ENCODE results near the gene KHDC3L.

KHDC3L gene

GRCh38 chr6:73349311-73349710, 13.1 kb upstream of the KHDC3L start:
- Histone ChIP-seq H3K9ac (ENCODE audit: low read length) (no peak overlapping the region), H3K9me3 (ENCODE audit: control insufficient read depth, low read length) (no peaks in the 10 kb centered on the region), H3K4me1 (ENCODE audit: control insufficient read depth, insufficient read depth, low read length) (no peaks in the 10 kb centered on the region), H3K36me3 (ENCODE audit: control insufficient read depth, insufficient read depth, low read length) (no peaks in the 10 kb centered on the region), H3K4me3 (ENCODE audit: low read length) (no peak overlapping the region), H3K27me3 (ENCODE audit: control insufficient read depth, insufficient read depth, low read length) (peaks cover 17% of the 10 kb centered on the region)

- Histone ChIP-seq H3K9me3 (ENCODE audit: control insufficient read depth, low read length) (no peaks in the 10 kb centered on the region), H3K9ac (ENCODE audit: low read length) (no peak within 1 kb of the TSS), H3K4me3 (ENCODE audit: low read length) (no peak within 1 kb of the TSS), H3K27me3 (ENCODE audit: control insufficient read depth, insufficient read depth, low read length) (peaks cover 16% of the 10 kb centered on the region), H3K4me1 (ENCODE audit: control insufficient read depth, insufficient read depth, low read length) (no peaks in the 10 kb centered on the region), H3K36me3 (ENCODE audit: control insufficient read depth, insufficient read depth, low read length) (no peaks in the 10 kb centered on the region)
Measured at GRCh38 chr6:73353636-73354593, 8.5 kb upstream of the KHDC3L start, which contains the start of gene DPPA5. DPPA5 (minus strand) TSS chr6:73354276; CDS start chr6:73354225, 51 bp downstream.

GRCh38 chr6:73362869-73363536, 545 bp downstream of the KHDC3L start:
- H3K36me3 ChIP-seq (ENCODE audit: control insufficient read depth, insufficient read depth, low read length) = no peaks in the 10 kb centered on the region
- H3K9me3 ChIP-seq (ENCODE audit: control insufficient read depth, low read length) = no peaks in the 10 kb centered on the region
- no peaks in the 10 kb centered on the region for H3K4me1 ChIP-seq (ENCODE audit: control insufficient read depth, insufficient read depth, low read length)
- H3K4me3 ChIP-seq (ENCODE audit: low read length) = no peak overlapping the region
- H3K27me3 ChIP-seq (ENCODE audit: control insufficient read depth, insufficient read depth, low read length) = no peaks in the 10 kb centered on the region
- H3K9ac ChIP-seq (ENCODE audit: low read length) = no peak overlapping the region

- no peak overlapping the region for H3K4me3 ChIP-seq (ENCODE audit: low read length)
- H3K36me3 ChIP-seq (ENCODE audit: control insufficient read depth, insufficient read depth, low read length) = no peaks in the 10 kb centered on the region
Measured at GRCh38 chr6:73363537-73363875, 1.0 kb downstream of the KHDC3L start.

GRCh38 chr6:73364121-73364520, 1.7 kb downstream of the KHDC3L start:
- no peaks in the 10 kb centered on the region for H3K36me3 ChIP-seq (ENCODE audit: control insufficient read depth, insufficient read depth, low read length)
- no peaks in the 10 kb centered on the region for H3K9me3 ChIP-seq (ENCODE audit: control insufficient read depth, low read length)
- no peaks in the 10 kb centered on the region for H3K27me3 ChIP-seq (ENCODE audit: control insufficient read depth, insufficient read depth, low read length)
- no peak overlapping the region for H3K9ac ChIP-seq (ENCODE audit: low read length)
- H3K4me3 ChIP-seq (ENCODE audit: low read length) = no peak overlapping the region
- H3K4me1 ChIP-seq (ENCODE audit: control insufficient read depth, insufficient read depth, low read length) = no peaks in the 10 kb centered on the region

More at GRCh38 chr6:73363537-73363875, 1.0 kb downstream of the KHDC3L start:
- Histone ChIP-seq H3K9ac (ENCODE audit: low read length) (no peak overlapping the region), H3K4me1 (ENCODE audit: control insufficient read depth, insufficient read depth, low read length) (no peaks in the 10 kb centered on the region), H3K9me3 (ENCODE audit: control insufficient read depth, low read length) (no peaks in the 10 kb centered on the region), H3K27me3 (ENCODE audit: control insufficient read depth, insufficient read depth, low read length) (no peaks in the 10 kb centered on the region)

GRCh38 chr6:73364549-73364948, 2.1 kb downstream of the KHDC3L start:
- no peaks in the 10 kb centered on the region for H3K4me1 ChIP-seq (ENCODE audit: control insufficient read depth, insufficient read depth, low read length)
- H3K9me3 ChIP-seq (ENCODE audit: control insufficient read depth, low read length) = no peaks in the 10 kb centered on the region
- H3K4me3 ChIP-seq (ENCODE audit: low read length) = no peak overlapping the region
- H3K36me3 ChIP-seq (ENCODE audit: control insufficient read depth, insufficient read depth, low read length) = no peaks in the 10 kb centered on the region
- H3K27me3 ChIP-seq (ENCODE audit: control insufficient read depth, insufficient read depth, low read length) = no peaks in the 10 kb centered on the region
- H3K9ac ChIP-seq (ENCODE audit: low read length) = no peak overlapping the region

- H3K9ac ChIP-seq (ENCODE audit: low read length) = no peak overlapping the region
- H3K4me1 ChIP-seq (ENCODE audit: control insufficient read depth, insufficient read depth, low read length) = no peaks in the 10 kb centered on the region
- H3K4me3 ChIP-seq (ENCODE audit: low read length) = no peak overlapping the region
- H3K36me3 ChIP-seq (ENCODE audit: control insufficient read depth, insufficient read depth, low read length) = no peaks in the 10 kb centered on the region
- no peaks in the 10 kb centered on the region for H3K9me3 ChIP-seq (ENCODE audit: control insufficient read depth, low read length)
- H3K27me3 ChIP-seq (ENCODE audit: control insufficient read depth, insufficient read depth, low read length) = no peaks in the 10 kb centered on the region
Measured at GRCh38 chr6:73367761-73368355, 5.4 kb downstream of the KHDC3L start.

- H3K9me3 ChIP-seq (ENCODE audit: control insufficient read depth, low read length) = no peaks in the 10 kb centered on the region
- H3K36me3 ChIP-seq (ENCODE audit: control insufficient read depth, insufficient read depth, low read length) = no peaks in the 10 kb centered on the region
- no peaks in the 10 kb centered on the region for H3K27me3 ChIP-seq (ENCODE audit: control insufficient read depth, insufficient read depth, low read length)
- no peaks in the 10 kb centered on the region for H3K4me1 ChIP-seq (ENCODE audit: control insufficient read depth, insufficient read depth, low read length)
- no peak overlapping the region for H3K9ac ChIP-seq (ENCODE audit: low read length)
- H3K4me3 ChIP-seq (ENCODE audit: low read length) = no peak overlapping the region
Measured at GRCh38 chr6:73368675-73369074, 6.2 kb downstream of the KHDC3L start.

GRCh38 chr6:73369157-73369556, 6.7 kb downstream of the KHDC3L start:
- no peaks in the 10 kb centered on the region for H3K4me1 ChIP-seq (ENCODE audit: control insufficient read depth, insufficient read depth, low read length)
- H3K9ac ChIP-seq (ENCODE audit: low read length) = no peak overlapping the region
- H3K4me3 ChIP-seq (ENCODE audit: low read length) = no peak overlapping the region
- H3K36me3 ChIP-seq (ENCODE audit: control insufficient read depth, insufficient read depth, low read length) = no peaks in the 10 kb centered on the region
- H3K9me3 ChIP-seq (ENCODE audit: control insufficient read depth, low read length) = no peaks in the 10 kb centered on the region
- H3K27me3 ChIP-seq (ENCODE audit: control insufficient read depth, insufficient read depth, low read length) = no peaks in the 10 kb centered on the region

GRCh38 chr6:73369563-73369962, 7.1 kb downstream of the KHDC3L start, which contains the start of gene OOEP:
OOEP (minus strand) TSS chr6:73369897; CDS start chr6:73369792, 105 bp downstream.
- Histone ChIP-seq H3K4me1 (ENCODE audit: control insufficient read depth, insufficient read depth, low read length) (no peaks in the 10 kb centered on the region), H3K9me3 (ENCODE audit: control insufficient read depth, low read length) (no peaks in the 10 kb centered on the region), H3K4me3 (ENCODE audit: low read length) (no peak within 1 kb of the TSS), H3K9ac (ENCODE audit: low read length) (no peak within 1 kb of the TSS), H3K36me3 (ENCODE audit: control insufficient read depth, insufficient read depth, low read length) (no peaks in the 10 kb centered on the region), H3K27me3 (ENCODE audit: control insufficient read depth, insufficient read depth, low read length) (no peaks in the 10 kb centered on the region)

- no peak overlapping the region for H3K4me3 ChIP-seq (ENCODE audit: low read length)
- H3K4me1 ChIP-seq (ENCODE audit: control insufficient read depth, insufficient read depth, low read length) = no peaks in the 10 kb centered on the region
- H3K36me3 ChIP-seq (ENCODE audit: control insufficient read depth, insufficient read depth, low read length) = no peaks in the 10 kb centered on the region
- no peak overlapping the region for H3K9ac ChIP-seq (ENCODE audit: low read length)
- H3K27me3 ChIP-seq (ENCODE audit: control insufficient read depth, insufficient read depth, low read length) = no peaks in the 10 kb centered on the region
- no peaks in the 10 kb centered on the region for H3K9me3 ChIP-seq (ENCODE audit: control insufficient read depth, low read length)
Measured at GRCh38 chr6:73371984-73372383, 9.5 kb downstream of the KHDC3L start.

- Histone ChIP-seq H3K4me1 (ENCODE audit: control insufficient read depth, insufficient read depth, low read length) (no peaks in the 10 kb centered on the region), H3K27me3 (ENCODE audit: control insufficient read depth, insufficient read depth, low read length) (no peaks in the 10 kb centered on the region), H3K9me3 (ENCODE audit: control insufficient read depth, low read length) (no peaks in the 10 kb centered on the region), H3K4me3 (ENCODE audit: low read length) (no peak overlapping the region), H3K36me3 (ENCODE audit: control insufficient read depth, insufficient read depth, low read length) (no peaks in the 10 kb centered on the region), H3K9ac (ENCODE audit: low read length) (no peak overlapping the region)
Measured at GRCh38 chr6:73372516-73372915, 10.1 kb downstream of the KHDC3L start.
